HUES48 (cell line): Measurements from ENCODE around the gene BYSL.

Experiments
- H3K27ac ChIP-seq: one replicate; pipeline ENCODE4 v1.7.0; 2013; ENCODE audit warnings: low read depth, low read length, inconsistent platforms
- H3K27me3 ChIP-seq: 2 replicates; pipeline ENCODE4 v1.6.1; 2013; ENCODE audit warnings: mild to moderate bottlenecking, low read length; ENCODE audit not compliant: control insufficient read depth, insufficient read depth
- H3K36me3 ChIP-seq: 2 replicates; pipeline ENCODE4 v1.6.1; 2013; ENCODE audit warnings: low read length; ENCODE audit not compliant: control insufficient read depth, insufficient read depth
- H3K4me1 ChIP-seq: 2 replicates; pipeline ENCODE4 v1.6.1; 2013; ENCODE audit warnings: mild to moderate bottlenecking, low read length; ENCODE audit not compliant: control insufficient read depth, insufficient read depth
- H3K4me3 ChIP-seq: 2 replicates; pipeline ENCODE4 v1.5.1; 2013; ENCODE audit warnings: mild to moderate bottlenecking, low read depth, low read length
- H3K9ac ChIP-seq: 2 replicates; pipeline ENCODE4 v1.6.1; 2013; ENCODE audit warnings: mild to moderate bottlenecking, low read depth, low read length, moderate library complexity
- H3K9me3 ChIP-seq: 2 replicates; pipeline ENCODE4 v1.6.1; 2013; ENCODE audit warnings: low read length; ENCODE audit not compliant: control insufficient read depth, insufficient read depth

The BYSL gene

DNA sequence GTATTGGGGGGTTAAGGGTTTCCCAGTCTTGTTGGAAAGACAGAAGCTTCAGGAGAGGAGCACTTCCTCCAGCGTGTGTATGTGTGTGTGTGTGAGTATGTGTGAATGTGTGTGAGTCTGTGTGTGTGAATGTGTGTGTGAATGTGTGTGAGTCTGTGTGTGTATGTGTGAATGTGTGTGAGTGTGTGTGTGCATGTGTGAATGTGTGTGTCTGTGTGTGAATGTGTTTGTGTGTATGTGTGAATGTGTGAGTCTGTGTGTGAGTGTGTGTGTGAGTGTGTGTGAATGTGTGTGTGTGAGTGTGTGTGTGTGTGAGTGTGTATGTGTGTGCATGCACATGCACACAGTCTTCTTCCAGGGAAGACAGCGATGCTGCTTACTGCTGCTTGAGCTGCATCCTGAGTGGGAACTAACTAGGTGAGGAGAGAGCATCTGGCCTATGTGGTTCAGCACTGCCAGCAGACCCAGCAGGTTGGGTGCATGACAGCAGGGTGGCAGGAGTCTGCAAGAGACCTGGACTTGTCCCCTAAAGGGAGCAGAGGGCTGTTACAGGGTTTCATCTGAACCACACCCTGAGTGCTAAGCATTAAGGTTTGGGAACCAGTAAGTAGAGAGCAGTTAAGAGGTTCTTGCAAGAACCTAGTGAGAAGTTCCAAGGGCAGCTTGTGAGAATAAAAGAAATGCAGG is 43.0 kb downstream of the BYSL start:
- no peak overlapping the region for H3K4me3 ChIP-seq
- H3K9me3 ChIP-seq = no peaks in the 10 kb centered on the region
- no peak overlapping the region for H3K9ac ChIP-seq
- H3K4me1 ChIP-seq = peaks cover 40% of the 10 kb centered on the region
- H3K36me3 ChIP-seq = no peaks in the 10 kb centered on the region
- H3K27me3 ChIP-seq = no peaks in the 10 kb centered on the region
- no peak overlapping the region for H3K27ac ChIP-seq

DNA sequence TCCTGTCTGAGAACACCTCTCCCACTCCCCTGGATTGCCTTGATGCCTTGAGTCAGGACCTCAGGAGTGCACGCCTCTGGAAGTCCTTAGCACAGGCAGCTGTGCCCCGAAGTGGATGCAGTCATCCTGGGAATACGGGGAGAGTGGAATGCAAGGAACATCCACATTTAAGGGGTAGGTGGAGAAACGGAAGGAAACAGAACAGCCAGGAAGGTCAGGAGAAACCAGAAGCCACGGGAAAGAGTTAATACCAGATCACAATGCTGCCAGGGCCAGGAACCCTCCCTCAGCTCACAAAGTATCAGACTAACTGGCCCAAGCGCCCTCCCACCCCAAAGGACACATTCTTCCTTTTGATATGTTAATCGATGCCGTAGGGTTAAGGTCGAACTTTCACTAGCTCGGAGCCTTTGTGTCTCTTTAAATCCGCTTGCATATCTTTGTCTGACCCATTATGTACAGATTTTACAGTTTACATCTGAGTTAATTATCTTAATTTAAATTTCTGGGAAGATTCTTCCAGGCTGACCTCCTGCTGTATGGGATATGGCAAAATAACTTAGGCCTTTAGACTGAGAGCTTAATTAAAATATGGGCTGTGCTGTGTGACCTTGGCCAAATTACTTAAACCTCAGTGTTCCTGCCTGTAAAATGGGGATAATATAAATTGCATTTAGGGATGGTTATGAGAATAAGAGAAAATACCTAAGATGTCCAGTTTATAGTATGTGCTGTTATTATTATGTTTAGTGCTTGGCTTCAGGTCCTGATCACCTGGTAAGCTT is 44.3 kb downstream of the BYSL start:
- Histone ChIP-seq H3K36me3 (no peaks in the 10 kb centered on the region), H3K9ac (peak overlapping the region; percentile 45; the same call in 1 of the 2 replicates), H3K4me1 (peaks cover 40% of the 10 kb centered on the region), H3K9me3 (no peaks in the 10 kb centered on the region), H3K4me3 (peak overlapping the region; percentile 39; the same call in 1 of the 2 replicates), H3K27me3 (no peaks in the 10 kb centered on the region), H3K27ac (peak overlapping the region; percentile 94)

DNA sequence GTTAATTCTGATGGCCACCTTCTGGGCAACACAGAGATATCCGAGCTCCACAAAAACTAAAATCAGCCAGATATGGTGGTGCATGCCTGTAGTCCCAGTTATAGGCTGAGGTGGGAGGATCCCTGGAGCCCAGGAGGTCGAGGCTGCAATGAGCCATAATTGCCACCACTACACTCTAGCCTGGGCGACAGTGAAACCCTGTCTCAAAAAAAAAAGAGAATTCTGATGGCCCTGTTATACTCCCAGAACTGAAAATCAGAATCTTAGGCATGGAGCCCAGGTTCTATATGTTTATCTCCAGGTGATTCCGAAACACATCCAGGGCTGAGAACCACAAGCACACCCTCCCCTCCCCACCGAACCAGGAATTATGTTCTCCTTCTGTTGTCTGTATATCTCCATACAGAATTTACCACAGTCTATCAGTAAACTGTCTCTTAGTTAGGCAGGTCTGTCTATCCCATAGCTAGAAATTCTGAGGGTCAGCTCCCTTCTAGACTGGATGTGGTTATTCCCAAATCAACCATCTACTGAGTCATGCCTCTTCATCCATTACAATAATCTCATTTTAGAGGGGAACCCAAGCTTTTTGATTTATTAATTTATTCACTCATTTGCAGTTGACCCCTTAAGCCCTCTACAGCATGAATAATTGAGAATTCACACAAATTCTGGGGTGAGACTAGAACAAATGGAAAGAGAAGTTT is 45.1 kb downstream of the BYSL start:
- peak overlapping the region; percentile 44 for H3K9ac ChIP-seq
- H3K27me3 ChIP-seq = no peaks in the 10 kb centered on the region
- H3K27ac ChIP-seq = peak overlapping the region; percentile 94
- H3K4me3 ChIP-seq = no peak overlapping the region
- H3K9me3 ChIP-seq = no peaks in the 10 kb centered on the region
- H3K36me3 ChIP-seq = no peaks in the 10 kb centered on the region
- peaks cover 40% of the 10 kb centered on the region for H3K4me1 ChIP-seq

DNA sequence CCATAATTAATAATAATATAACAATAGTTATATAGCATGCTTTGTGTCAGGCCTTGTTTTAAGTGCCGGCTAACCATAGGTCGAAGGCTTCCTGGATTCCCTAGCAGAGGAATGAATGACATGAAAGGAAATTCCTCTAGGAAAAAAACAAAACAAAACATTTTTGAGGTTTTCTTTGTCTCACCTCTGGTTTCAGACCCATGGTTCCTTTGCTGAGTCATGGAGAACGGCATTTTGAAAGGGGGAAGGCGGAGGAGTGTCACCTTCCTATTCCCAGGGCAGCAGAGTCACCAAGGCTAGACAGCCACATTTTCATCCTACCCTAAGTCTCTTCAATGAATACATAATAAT is 45.6 kb downstream of the BYSL start:
- Histone ChIP-seq H3K27me3 (no peaks in the 10 kb centered on the region), H3K4me3 (no peak overlapping the region), H3K4me1 (peaks cover 40% of the 10 kb centered on the region), H3K27ac (peak overlapping the region; percentile 94), H3K36me3 (no peaks in the 10 kb centered on the region), H3K9me3 (no peaks in the 10 kb centered on the region), H3K9ac (peak overlapping the region; percentile 44)

DNA sequence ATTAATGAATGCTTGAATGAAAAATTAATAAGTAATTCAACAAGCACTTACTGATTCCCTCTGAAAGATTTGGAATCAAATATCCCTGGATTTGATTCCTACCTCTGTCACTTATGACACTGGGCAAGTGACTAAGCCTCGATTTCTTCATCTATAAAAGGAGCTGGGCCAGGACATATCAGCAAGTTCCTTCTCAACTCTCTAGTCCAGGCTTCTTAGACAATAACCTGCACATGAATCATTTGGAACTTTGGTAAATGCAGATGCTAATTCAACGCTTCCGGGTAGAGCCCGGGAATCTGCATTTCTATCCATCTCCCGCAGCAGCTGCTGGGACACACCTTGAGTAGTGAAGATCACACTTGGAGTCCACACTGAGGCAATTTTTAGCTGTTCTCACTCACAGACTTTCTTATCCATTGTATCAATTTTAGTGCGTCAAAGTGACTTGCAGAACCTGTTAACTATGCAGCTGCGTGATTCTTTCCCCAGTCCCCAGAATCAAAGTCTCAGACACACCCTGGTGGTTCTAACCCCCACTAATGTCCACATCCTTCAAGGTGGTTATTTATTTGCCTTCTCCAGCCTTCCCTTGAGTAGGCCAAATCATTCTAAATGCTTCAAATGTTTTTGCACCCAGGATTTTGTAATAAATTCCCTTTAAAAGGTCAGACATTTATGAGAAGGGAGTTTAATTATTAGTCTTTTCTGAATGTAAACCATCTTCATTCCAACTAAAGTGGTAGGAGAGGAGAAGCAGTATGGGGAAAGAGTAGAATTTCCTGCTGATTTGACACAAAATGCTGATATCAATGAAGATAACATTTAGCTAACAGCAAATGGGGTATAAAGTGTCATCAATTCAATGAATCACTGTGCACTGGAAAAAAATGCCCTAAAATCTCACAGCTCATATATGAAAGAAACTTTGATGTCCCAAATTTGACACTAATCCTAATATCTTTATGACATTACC is 46.3 kb downstream of the BYSL start:
- H3K9me3 ChIP-seq = no peaks in the 10 kb centered on the region
- H3K36me3 ChIP-seq = no peaks in the 10 kb centered on the region
- no peak overlapping the region for H3K4me3 ChIP-seq
- peak overlapping the region; percentile 44; the same call in 1 of the 2 replicates for H3K9ac ChIP-seq
- no peaks in the 10 kb centered on the region for H3K27me3 ChIP-seq
- peak overlapping the region; percentile 94 for H3K27ac ChIP-seq
- peaks cover 40% of the 10 kb centered on the region for H3K4me1 ChIP-seq

DNA sequence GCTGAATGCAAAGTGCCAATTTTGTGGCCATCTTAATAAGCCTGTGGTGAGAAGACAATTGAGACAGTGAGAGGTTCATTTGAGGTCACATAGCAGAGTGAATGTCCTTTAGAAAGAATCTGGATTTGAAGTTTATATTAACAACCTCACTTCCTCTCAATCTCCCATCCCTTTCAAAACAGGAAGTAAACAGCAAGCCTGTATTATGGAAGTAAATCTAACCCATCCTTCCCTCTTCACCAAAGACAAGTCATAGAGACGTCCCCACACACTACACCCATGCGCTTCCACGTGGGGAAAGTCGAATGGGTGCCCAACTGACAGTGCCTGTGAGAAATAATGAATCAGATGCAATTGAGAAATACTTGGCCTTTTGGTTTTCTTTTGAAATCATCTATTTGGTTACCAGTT is 49.1 kb downstream of the BYSL start:
- no peak overlapping the region for H3K4me3 ChIP-seq
- no peak overlapping the region for H3K9ac ChIP-seq
- no peaks in the 10 kb centered on the region for H3K27me3 ChIP-seq
- H3K36me3 ChIP-seq = no peaks in the 10 kb centered on the region
- H3K4me1 ChIP-seq = peaks cover 24% of the 10 kb centered on the region
- no peak overlapping the region for H3K27ac ChIP-seq
- H3K9me3 ChIP-seq = no peaks in the 10 kb centered on the region

DNA sequence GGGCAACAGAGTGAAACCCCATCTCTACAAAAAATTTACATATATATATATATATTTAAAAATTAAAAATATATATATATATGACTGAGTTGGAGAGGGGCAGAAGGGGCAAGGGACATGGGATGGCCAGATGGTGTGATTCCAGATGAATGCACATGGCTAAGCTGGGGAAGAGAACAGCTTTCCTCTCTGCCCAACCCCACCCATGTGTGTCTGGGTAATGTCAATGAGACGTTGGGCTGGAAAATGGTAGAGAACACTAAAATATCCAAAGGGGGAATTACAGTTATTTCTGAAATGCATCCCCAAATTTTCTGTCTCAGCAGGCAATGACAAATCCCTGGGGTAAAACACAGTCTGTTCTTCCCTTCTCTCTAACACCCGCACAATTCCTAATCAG is 51.5 kb downstream of the BYSL start:
- no peak overlapping the region for H3K27ac ChIP-seq
- peaks cover 3% of the 10 kb centered on the region for H3K4me1 ChIP-seq
- no peak overlapping the region for H3K4me3 ChIP-seq
- no peaks in the 10 kb centered on the region for H3K27me3 ChIP-seq
- no peaks in the 10 kb centered on the region for H3K36me3 ChIP-seq
- no peak overlapping the region for H3K9ac ChIP-seq
- H3K9me3 ChIP-seq = no peaks in the 10 kb centered on the region

DNA sequence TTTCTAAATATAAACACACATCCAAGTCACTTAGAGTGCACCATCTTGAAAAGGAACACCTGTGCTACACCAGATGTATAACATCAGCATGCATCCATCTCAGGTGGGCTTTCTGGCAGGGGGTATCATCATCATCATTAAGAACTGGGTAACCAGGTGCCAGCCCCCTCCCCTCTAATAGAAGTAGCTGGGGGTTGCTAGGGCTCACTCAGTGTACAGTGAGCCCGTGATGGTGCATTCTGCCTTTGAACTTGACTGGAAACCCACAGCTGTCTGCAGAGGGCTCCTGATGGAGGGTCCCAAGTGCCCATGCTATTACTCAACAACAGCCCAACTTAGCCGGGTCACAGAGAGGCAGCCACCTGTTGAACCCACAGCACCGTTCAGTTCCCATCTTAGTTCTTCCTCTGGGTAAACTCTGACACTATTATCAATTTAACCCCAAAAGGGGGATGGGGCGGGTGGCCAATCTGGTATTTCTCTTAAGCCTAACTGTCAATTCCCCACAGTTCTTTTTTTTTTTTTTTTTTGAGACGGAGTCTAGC is 53.1 kb downstream of the BYSL start:
- Histone ChIP-seq H3K4me1 (no peaks in the 10 kb centered on the region), H3K4me3 (no peak overlapping the region), H3K36me3 (no peaks in the 10 kb centered on the region), H3K9ac (no peak overlapping the region), H3K9me3 (no peaks in the 10 kb centered on the region), H3K27ac (no peak overlapping the region), H3K27me3 (no peaks in the 10 kb centered on the region)

DNA sequence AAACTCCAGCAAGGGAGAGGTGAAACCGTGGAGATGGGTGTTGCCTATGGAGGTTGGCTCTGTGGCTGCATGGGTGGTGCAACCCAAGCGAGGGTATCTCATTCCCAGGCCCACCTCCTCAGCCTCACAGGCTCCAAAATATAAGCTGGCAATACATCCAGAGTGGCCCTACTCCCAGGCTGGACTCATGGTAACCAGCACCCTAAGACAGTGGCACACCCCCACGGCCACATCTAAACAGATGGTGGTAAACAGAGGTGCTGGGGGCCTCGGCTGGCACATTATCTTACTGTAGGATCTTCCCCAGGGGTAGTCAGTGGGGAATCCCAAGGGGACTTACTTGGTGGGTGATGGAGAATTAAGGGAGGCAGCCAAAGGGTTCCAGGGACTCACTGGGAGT is 54.0 kb downstream of the BYSL start:
- no peaks in the 10 kb centered on the region for H3K9me3 ChIP-seq
- no peak overlapping the region for H3K27ac ChIP-seq
- H3K27me3 ChIP-seq = no peaks in the 10 kb centered on the region
- no peak overlapping the region for H3K9ac ChIP-seq
- no peak overlapping the region for H3K4me3 ChIP-seq
- H3K4me1 ChIP-seq = no peaks in the 10 kb centered on the region
- no peaks in the 10 kb centered on the region for H3K36me3 ChIP-seq

DNA sequence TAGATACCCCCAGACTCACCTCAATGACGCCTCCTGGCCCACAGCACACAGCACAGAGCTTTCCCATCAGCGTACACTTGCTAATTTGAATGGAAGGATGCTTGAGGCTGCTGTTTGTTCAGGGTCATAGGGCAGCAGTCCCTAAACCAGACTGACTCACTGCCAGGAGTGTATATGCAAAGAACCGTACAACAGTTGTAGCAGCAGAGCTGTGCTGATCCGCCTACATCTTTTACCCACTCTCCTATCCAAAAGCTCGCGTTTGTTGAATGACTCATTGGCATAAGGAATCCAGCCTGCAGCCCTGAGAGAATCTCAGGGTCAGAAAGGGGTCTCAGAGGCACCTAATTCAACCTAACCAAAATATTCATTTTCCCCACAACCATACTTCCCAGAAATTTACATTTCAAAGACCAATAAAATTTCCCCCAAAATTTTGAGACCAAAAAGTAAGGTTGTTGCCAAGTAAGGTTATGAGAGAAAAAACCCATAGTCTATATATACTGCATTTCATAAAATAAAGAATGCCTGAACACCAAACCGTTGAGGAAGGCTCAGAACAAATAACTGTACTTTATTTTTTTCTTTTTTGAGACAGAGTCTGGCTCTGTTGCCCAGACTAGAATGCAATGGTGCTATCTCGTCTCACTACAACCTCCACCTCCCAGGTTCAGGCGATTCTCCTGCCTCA is 55.6 kb downstream of the BYSL start:
- H3K27me3 ChIP-seq = no peaks in the 10 kb centered on the region
- H3K9ac ChIP-seq = no peak overlapping the region
- H3K36me3 ChIP-seq = no peaks in the 10 kb centered on the region
- H3K4me1 ChIP-seq = no peaks in the 10 kb centered on the region
- no peaks in the 10 kb centered on the region for H3K9me3 ChIP-seq
- no peak overlapping the region for H3K4me3 ChIP-seq
- no peak overlapping the region for H3K27ac ChIP-seq
